IPS-18a (cell line): ENCODE results near the gene ARHGAP26.
A peak's percentile ranks its signal among the peaks of the same experiment; 100 is the strongest.

Experiments
- H3K27ac ChIP-seq: one replicate; pipeline ENCODE4 v1.5.1; 2013; ENCODE audit warnings: low read length
- H3K27me3 ChIP-seq: one replicate; pipeline ENCODE4 v1.6.1; 2013; ENCODE audit warnings: mild to moderate bottlenecking, low read length; ENCODE audit not compliant: control insufficient read depth, insufficient read depth
- H3K36me3 ChIP-seq: one replicate; pipeline ENCODE4 v1.6.1; 2013; ENCODE audit warnings: low read depth, low read length; ENCODE audit not compliant: control insufficient read depth
- H3K4me1 ChIP-seq: one replicate; pipeline ENCODE4 v1.6.1; 2013; ENCODE audit warnings: low read depth, low read length; ENCODE audit not compliant: control insufficient read depth
- H3K4me3 ChIP-seq: one replicate; pipeline ENCODE4 v1.5.1; 2013; ENCODE audit warnings: low read length
- H3K9ac ChIP-seq: one replicate; pipeline ENCODE4 v1.6.1; 2013; ENCODE audit warnings: mild to moderate bottlenecking, low read length, moderate library complexity
- H3K9me3 ChIP-seq: one replicate; pipeline ENCODE4 v1.6.1; 2013; ENCODE audit warnings: low read depth, low read length; ENCODE audit not compliant: control insufficient read depth

The ARHGAP26 gene

DNA sequence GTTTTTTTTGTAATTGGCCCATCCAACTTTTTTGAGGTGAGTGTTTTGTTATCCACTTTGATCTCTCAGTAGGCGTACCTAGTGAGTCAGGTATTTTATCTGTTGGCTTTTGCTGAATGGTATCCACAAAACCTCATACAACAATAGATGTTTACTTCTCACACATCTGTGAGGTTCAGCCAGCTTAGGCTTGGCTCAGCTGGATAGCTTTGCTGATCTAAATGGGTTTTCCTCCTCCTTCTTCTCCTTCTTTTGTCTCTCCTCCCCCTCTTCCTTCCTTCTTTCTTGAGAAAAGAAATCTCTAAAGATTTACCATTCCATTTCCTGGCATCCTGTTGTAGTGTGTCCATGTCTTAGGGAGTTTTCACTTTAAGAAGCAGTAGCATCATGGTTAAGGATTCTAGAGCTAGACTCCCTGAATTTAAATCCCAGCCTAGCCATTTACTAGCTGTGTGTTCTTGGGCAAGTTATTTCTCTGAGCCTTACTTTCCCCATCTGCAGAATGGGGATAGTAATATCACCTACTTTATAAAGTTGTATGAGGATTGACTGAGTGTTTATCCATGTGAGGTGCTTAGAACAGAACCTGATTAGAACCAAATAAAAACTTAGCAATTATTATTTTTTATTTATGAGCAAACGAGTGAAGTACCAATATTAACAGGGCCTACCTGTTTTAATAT, 126.3 kb downstream of the ARHGAP26 start:
- Histone ChIP-seq H3K4me1 (peaks cover 47% of the 10 kb centered on the region), H3K4me3 (no peak overlapping the region)

DNA sequence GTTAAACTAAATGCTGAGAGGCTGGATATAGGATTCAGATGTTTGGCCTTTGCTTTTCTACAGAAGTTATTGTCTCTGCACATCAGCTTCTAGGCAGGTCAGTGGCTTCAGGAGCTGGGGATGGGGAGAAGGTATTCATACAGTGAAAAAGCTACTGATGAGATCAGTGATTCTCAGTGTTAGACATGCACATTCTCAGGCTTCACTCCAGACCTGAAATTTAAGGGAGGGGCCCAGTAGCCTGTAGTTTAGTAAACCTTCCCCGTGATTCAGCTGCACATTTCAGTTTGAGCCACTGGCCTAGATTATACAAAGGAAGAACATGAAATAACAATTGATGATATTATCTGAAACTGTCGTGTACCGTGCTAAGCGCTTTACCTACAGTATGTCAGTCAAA, 127.2 kb downstream of the ARHGAP26 start:
- Histone ChIP-seq H3K27me3 (no peaks in the 10 kb centered on the region), H3K36me3 (no peaks in the 10 kb centered on the region), H3K27ac (peak overlapping the region; percentile 38), H3K4me3 (no peak overlapping the region), H3K9me3 (no peaks in the 10 kb centered on the region), H3K4me1 (peaks cover 44% of the 10 kb centered on the region), H3K9ac (no peak overlapping the region)

More for the DNA sequence above, 126.3 kb downstream of the ARHGAP26 start:
- Histone ChIP-seq H3K9me3 (no peaks in the 10 kb centered on the region), H3K36me3 (no peaks in the 10 kb centered on the region), H3K9ac (no peak overlapping the region), H3K27me3 (no peaks in the 10 kb centered on the region), H3K27ac (peak overlapping the region; percentile 49)

DNA sequence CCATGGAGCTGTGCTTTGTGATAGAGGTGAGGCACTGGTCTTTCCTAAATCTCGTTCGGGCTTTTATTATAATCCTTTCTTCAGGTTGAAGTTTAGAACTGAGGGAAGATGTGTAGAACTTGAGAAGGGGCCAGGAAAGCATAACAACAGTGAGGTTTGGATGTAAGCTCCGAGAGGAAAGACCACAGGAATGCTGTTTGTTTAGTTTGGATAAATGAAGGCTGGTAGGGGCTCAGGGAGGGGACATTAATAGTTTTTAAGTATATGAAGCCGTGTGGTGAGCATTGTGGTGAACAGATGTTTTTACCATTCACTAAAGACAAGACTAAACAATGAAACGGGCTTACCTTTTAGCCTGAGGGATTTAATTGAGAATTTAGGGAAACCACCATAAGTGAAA, 130.8 kb downstream of the ARHGAP26 start:
- peaks cover 33% of the 10 kb centered on the region for H3K4me1 ChIP-seq
- no peaks in the 10 kb centered on the region for H3K9me3 ChIP-seq
- no peak overlapping the region for H3K4me3 ChIP-seq
- no peaks in the 10 kb centered on the region for H3K27me3 ChIP-seq
- no peak overlapping the region for H3K9ac ChIP-seq
- peaks cover 11% of the 10 kb centered on the region for H3K36me3 ChIP-seq
- H3K27ac ChIP-seq: no peak overlapping the region

DNA sequence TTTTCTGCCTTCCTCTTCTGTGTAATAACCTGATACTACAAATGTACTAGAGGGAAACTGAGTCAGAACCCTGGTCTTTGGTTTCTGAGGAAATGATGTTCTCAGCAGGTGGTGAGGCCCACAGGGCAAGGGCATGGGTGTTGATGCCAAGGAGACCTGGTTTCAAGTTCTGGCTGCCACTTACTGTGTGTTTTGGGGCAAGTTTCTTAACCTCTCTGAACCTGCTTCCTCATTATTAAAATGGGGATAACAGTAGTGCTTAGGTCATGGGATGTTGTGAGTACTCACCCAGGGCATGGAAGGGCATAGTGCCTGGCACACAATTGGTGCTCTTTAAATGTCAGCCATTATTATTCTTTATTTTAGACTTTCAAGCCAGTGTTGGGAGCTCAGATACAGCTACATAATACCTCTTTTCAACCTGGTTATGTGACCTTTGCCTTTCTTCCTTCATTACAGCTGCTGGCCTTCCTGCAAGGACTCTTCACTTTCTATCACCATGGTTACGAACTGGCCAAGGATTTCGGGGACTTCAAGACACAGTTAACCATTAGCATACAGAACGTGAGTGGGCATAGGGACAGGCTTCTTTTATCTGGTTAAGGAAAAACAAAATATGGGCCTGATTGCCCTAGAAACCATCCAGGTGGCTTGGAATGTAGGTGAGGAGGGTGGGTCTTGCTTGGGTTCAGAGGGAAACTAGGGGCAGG, 131.5 kb downstream of the ARHGAP26 start:
- H3K27ac ChIP-seq: no peak overlapping the region
- H3K4me1 ChIP-seq: peaks cover 27% of the 10 kb centered on the region
- H3K36me3 ChIP-seq: peaks cover 15% of the 10 kb centered on the region
- no peaks in the 10 kb centered on the region for H3K9me3 ChIP-seq
- no peak overlapping the region for H3K4me3 ChIP-seq
- no peak overlapping the region for H3K9ac ChIP-seq
- no peaks in the 10 kb centered on the region for H3K27me3 ChIP-seq

DNA sequence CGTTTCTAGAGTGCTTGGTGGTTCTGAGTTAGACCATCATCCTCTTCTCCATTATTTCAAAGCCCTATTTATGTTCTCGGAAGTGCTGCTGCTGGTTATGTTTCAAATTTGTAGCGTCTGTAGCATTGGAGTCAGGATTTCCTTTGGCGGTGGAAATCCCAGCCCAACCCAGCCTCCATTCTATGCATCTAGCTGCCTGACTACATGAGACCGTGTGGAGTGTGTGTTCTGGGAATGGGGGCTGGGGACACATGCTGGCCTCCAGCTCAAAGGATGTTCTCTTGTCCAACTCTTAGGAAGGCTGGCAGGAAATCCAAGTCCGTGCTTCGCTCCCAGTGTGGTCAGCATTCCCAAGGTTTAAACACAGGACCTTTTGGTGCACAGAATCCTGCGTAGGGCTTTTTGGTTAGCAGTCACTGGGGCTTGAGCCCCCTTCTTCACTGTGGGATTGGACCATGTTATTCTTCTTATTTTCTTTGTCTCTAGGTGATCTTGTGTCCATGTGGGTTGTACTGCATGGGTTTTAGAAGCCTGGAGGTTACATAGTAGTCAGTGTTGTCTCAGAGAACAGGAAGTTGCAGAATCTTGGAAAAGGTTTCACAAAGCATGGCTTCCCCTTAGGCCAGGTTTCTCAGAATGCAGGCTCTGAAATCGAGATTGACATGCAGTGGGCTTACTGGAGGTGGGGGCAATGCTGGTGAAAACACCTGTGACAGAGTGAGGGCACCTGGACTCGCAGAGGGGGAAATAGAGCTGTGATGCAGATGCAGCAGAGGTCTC, 132.2 kb downstream of the ARHGAP26 start:
- no peak overlapping the region for H3K9ac ChIP-seq

DNA sequence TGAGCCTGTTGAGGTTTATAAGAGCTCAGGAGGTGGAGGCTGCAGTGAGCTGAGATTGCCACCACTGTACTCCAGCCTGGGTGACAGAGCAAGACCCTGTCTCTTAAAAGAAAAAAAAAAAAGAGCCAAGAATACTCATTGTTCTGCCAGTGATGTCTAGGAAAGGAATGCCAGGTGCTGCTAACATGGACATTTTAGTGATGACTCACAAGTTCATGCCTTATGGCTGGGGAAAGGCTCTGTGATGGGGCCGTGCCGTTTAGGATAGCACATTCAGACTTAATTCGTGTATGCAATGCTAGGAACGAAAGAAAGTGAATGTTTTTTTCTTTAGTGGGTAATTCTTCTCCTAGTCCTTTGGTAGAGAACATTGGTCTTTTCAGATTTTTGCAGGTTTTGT, 134.2 kb downstream of the ARHGAP26 start:
- Histone ChIP-seq H3K9ac (no peak overlapping the region), H3K27ac (no peak overlapping the region), H3K4me3 (no peak overlapping the region), H3K36me3 (peaks cover 15% of the 10 kb centered on the region), H3K9me3 (no peaks in the 10 kb centered on the region), H3K27me3 (no peaks in the 10 kb centered on the region), H3K4me1 (peaks cover 18% of the 10 kb centered on the region)

More for the DNA sequence above, 132.2 kb downstream of the ARHGAP26 start:
- Histone ChIP-seq H3K4me1 (peaks cover 20% of the 10 kb centered on the region), H3K9me3 (no peaks in the 10 kb centered on the region), H3K36me3 (peaks cover 15% of the 10 kb centered on the region), H3K27me3 (no peaks in the 10 kb centered on the region), H3K27ac (no peak overlapping the region), H3K4me3 (no peak overlapping the region)

DNA sequence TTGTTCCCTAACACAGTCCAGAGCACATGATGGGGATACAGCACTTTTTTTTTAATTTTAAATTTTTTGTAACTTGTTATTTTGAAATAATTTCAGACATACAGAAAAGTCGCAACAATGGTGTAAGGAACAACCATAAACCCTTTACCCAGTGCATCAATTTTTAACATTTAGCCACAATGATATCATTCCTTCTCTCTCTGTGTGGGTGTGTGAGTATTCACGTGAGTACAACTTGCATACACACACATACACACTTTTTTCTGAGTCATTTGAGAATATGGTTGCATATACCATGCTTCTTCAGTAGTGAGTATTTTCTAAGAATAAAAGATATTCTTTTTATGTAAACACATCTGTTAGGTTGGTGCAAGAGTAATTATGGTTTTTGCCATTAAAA, 135.2 kb downstream of the ARHGAP26 start:
- no peaks in the 10 kb centered on the region for H3K27me3 ChIP-seq
- peaks cover 15% of the 10 kb centered on the region for H3K36me3 ChIP-seq
- no peaks in the 10 kb centered on the region for H3K9me3 ChIP-seq
- no peak overlapping the region for H3K27ac ChIP-seq
- H3K4me3 ChIP-seq: no peak overlapping the region
- peaks cover 10% of the 10 kb centered on the region for H3K4me1 ChIP-seq
- no peak overlapping the region for H3K9ac ChIP-seq

DNA sequence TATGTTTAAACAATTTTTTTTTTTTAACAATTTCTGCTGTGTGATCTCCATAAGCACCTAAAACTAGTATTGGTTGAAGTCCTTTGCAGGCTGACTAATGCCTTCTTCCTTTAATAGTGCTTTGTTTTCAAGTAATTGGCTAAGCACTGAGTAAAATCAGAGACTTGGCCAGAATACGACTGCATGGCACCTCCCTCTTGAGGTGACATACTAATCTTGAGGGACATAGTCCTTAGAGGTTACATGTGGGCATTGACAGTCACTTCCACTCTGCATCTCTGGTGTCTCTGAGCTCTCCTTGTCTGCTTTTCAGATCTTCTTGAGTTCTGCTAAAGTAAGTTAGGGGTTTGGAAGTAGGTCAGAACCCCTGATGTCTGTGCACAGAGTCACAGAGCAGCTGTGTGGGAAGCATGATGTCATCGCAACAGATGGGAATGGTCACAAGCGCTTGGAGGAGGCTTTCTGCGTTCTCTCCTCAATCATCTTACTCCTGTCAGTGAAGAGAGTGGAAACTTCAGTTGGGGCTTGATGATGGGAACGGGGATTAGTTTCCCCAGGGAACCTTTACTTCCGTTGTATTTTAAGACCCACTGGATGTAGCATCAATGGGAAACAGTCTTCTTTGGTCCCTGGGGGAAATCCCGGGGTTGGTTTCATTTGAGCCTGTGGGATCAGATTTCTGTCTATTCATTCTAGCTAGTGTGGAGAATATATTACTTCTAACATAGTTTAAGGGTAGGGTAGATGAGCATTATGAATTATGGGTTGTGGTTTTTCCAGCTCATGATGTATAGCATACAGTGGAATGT, 136.9 kb downstream of the ARHGAP26 start:
- H3K27ac ChIP-seq: no peak overlapping the region
- peaks cover 15% of the 10 kb centered on the region for H3K36me3 ChIP-seq
- peaks cover 6% of the 10 kb centered on the region for H3K4me1 ChIP-seq
- H3K4me3 ChIP-seq: no peak overlapping the region
- no peak overlapping the region for H3K9ac ChIP-seq
- no peaks in the 10 kb centered on the region for H3K9me3 ChIP-seq
- no peaks in the 10 kb centered on the region for H3K27me3 ChIP-seq

DNA sequence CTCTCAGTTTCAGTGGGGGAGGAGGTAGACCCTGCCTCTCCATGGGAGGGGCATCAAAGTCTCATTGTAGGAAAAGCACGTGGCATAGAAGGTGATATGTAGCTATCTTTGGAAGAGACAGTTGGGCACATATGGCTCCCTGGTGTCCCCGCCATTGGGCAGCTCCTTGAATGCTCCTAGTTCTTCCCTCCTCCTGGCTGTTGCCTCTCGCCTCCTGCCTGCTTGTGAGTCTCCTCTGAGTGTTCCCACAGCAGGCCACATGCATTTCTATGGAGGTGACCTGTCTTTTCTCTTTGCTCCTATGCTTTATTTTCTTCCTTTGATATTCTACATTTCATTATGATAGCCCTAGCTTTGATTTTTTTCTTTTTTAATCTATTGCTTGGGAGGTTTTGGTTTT, 138.5 kb downstream of the ARHGAP26 start:
- Histone ChIP-seq H3K4me3 (no peak overlapping the region), H3K27ac (no peak overlapping the region), H3K4me1 (peaks cover 6% of the 10 kb centered on the region), H3K9ac (no peak overlapping the region), H3K9me3 (no peaks in the 10 kb centered on the region), H3K36me3 (peaks cover 14% of the 10 kb centered on the region), H3K27me3 (no peaks in the 10 kb centered on the region)

DNA sequence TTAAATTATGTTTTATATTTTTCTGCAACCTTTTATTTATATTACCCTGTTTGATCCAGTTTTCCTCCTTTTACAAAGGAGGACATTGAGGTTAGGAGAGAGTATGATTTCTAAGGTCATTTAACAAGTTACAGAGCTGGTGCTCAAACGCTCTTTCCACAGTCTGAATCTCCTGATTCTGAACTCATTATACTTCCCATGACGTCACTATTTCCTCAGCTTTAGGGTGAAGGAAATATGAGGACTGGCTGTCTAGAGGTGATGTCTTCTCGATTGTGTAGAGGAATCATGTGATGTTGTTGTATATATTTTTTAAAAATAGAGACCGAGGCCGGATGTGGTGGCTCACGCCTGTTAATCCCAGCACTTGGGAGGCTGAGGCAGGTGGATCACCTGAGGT, 140.0 kb downstream of the ARHGAP26 start:
- H3K4me3 ChIP-seq: no peak overlapping the region
- H3K4me1 ChIP-seq: peaks cover 6% of the 10 kb centered on the region
- no peak overlapping the region for H3K27ac ChIP-seq
- H3K9ac ChIP-seq: no peak overlapping the region
- H3K9me3 ChIP-seq: no peaks in the 10 kb centered on the region
- H3K36me3 ChIP-seq: peaks cover 13% of the 10 kb centered on the region
- no peaks in the 10 kb centered on the region for H3K27me3 ChIP-seq

DNA sequence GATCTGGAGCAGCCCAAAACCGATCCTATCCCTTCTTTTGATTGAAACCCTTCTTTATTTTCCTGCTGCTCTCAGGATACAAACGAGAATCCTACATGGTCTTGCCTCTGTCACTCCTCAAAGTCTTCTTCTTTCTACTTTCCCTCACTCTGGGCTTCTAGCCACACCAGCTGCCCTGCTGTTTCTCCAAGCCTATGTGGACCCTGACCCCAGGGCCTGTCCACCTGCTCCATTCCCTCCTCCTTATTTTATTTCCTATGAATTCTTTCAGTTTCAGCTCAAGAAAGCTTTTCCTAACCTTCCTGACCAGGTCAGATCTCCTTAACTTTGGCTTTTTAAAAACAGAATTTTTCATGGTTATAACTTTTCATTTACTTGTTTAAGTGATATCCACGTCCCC, 141.0 kb downstream of the ARHGAP26 start:
- no peak overlapping the region for H3K9ac ChIP-seq
- H3K4me3 ChIP-seq: no peak overlapping the region
- H3K27ac ChIP-seq: no peak overlapping the region
- no peaks in the 10 kb centered on the region for H3K9me3 ChIP-seq
- H3K36me3 ChIP-seq: peaks cover 4% of the 10 kb centered on the region
- H3K27me3 ChIP-seq: no peaks in the 10 kb centered on the region
- peaks cover 6% of the 10 kb centered on the region for H3K4me1 ChIP-seq
